Left ventricle myocardium inferior (tissue), 1 donor: ENCODE data around the gene ILKAP. TPM values are rescaled to one million over a fixed set of nuclear protein-coding genes. Genes with fewer than 3 reads are reported as not detected.

Experiments used
- DNase-seq: peaks from one replicate; pipeline ENCODE4 v3.0.0-alpha.2; 2020
- H3K27ac ChIP-seq: fragments of 200-600 bp; replicated peaks from 2 replicates; pipeline ENCODE4 v1.8.0; 2021
- H3K27me3 ChIP-seq: fragments of 200-600 bp; 2 replicates; pipeline ENCODE4 v1.8.0; 2021; ENCODE audit warnings: low read depth
- H3K36me3 ChIP-seq: fragments of 200-600 bp; 2 replicates; pipeline ENCODE4 v1.8.0; 2021
- H3K4me1 ChIP-seq: fragments of 200-600 bp; 2 replicates; pipeline ENCODE4 v1.8.0; 2021
- H3K4me3 ChIP-seq: fragments of 200-600 bp; 2 replicates; pipeline ENCODE4 v1.8.0; 2021; ENCODE audit warnings: mild to moderate bottlenecking, moderate library complexity
- H3K9me3 ChIP-seq: fragments of 200-600 bp; replicated peaks from 2 replicates; pipeline ENCODE4 v1.8.0; 2021
- CTCF ChIP-seq: fragments of 200-600 bp; IDR thresholded peaks from 2 replicates; pipeline ENCODE4 v1.8.0; 2021; ENCODE audit warnings: antibody characterized with exemption, mild to moderate bottlenecking, borderline replicate concordance
- intact Hi-C: fragments of 100-400 bp; cut with micrococcal nuclease; formaldehyde crosslinking; loops from one replicate; pipeline ENCODE4 v1.11.0; 2022
- total RNA-seq: library from RNA; stranded (reverse); fragmentation: NEBNext Ultra II Directional; extraction: Animal tissue kit (Norgen Biotek cat#: 25700); gene quantifications from one replicate; pipeline ENCODE4 v1.2.1, GENCODE V29; 2021
- donor health status: DM: no; HTN: yes; CAD: no; lungs with severe emphysema.

The ILKAP gene
- total RNA-seq, 1 donor from 2014 or later = 26.5 TPM

- no peak for TF ChIP-seq CTCF
- no peak for DNase-seq
- Histone ChIP-seq H3K9me3 (no peaks in the 10 kb centered on the region), H3K36me3 (peaks cover 9% of the 10 kb centered on the region), H3K4me1 (peaks cover 76% of the 10 kb centered on the region), H3K27me3 (peaks cover 7% of the 10 kb centered on the region), H3K27ac (no peak overlapping the region), H3K4me3 (peak overlapping the region; percentile 56)
- intact Hi-C loops = no loop called here
Measured at GRCh38 chr2:238140721-238141540, 62.6 kb downstream of the ILKAP start.

GRCh38 chr2:238140040-238140439 is 63.5 kb downstream of the ILKAP start:
- H3K9me3 ChIP-seq = no peaks in the 10 kb centered on the region
- peaks cover 7% of the 10 kb centered on the region for H3K36me3 ChIP-seq
- H3K27ac ChIP-seq = no peak overlapping the region
- H3K27me3 ChIP-seq = peaks cover 7% of the 10 kb centered on the region
- H3K4me1 ChIP-seq = peaks cover 76% of the 10 kb centered on the region
- intact Hi-C loops = no loop called here
- DNase-seq = no peak
- peak overlapping the region; percentile 65 for H3K4me3 ChIP-seq
- no peak for TF ChIP-seq CTCF

GRCh38 chr2:238139196-238140039 is 64.1 kb downstream of the ILKAP start:
- Histone ChIP-seq H3K9me3 (no peaks in the 10 kb centered on the region), H3K27ac (peak overlapping the region; percentile 94), H3K4me3 (peak overlapping the region; percentile 65), H3K4me1 (peaks cover 76% of the 10 kb centered on the region), H3K36me3 (peaks cover 7% of the 10 kb centered on the region), H3K27me3 (peaks cover 7% of the 10 kb centered on the region)
- peak; percentile 68 for TF ChIP-seq CTCF
- intact Hi-C loops = no loop called here
- peak; percentile 31 for DNase-seq

- peaks cover 7% of the 10 kb centered on the region for H3K36me3 ChIP-seq
- H3K4me1 ChIP-seq = peaks cover 71% of the 10 kb centered on the region
- intact Hi-C loops = no loop called here
- DNase-seq = peak; percentile 72
- peak within 1 kb of the TSS; percentile 94 for H3K27ac ChIP-seq
- peaks cover 7% of the 10 kb centered on the region for H3K27me3 ChIP-seq
- TF ChIP-seq CTCF = no peak
- no peaks in the 10 kb centered on the region for H3K9me3 ChIP-seq
- peak within 1 kb of the TSS; percentile 65 for H3K4me3 ChIP-seq
Measured at GRCh38 chr2:238138331-238139195, 64.9 kb downstream of the ILKAP start, which contains the start of gene KLHL30. Gene KLHL30 (plus strand): TSS chr2:238138668. CDS start chr2:238140755, 2,087 bp downstream.

GRCh38 chr2:238137885-238138284 is 65.6 kb downstream of the ILKAP start:
- no peak for TF ChIP-seq CTCF
- peak overlapping the region; percentile 94 for H3K27ac ChIP-seq
- DNase-seq = no peak
- intact Hi-C loops = no loop called here
- H3K36me3 ChIP-seq = peaks cover 7% of the 10 kb centered on the region
- peaks cover 64% of the 10 kb centered on the region for H3K4me1 ChIP-seq
- no peaks in the 10 kb centered on the region for H3K9me3 ChIP-seq
- H3K4me3 ChIP-seq = peak overlapping the region; percentile 65
- peaks cover 7% of the 10 kb centered on the region for H3K27me3 ChIP-seq
